WTC11 (cell line): ENCODE measurements around the gene ANKRD39. TPM values are rescaled to one million over a fixed set of nuclear protein-coding genes. Genes with fewer than 3 reads are reported as not detected.

Experiments
- ATAC-seq: fragments of 200-7000 bp; cut with Tn5 transposase; 2 replicates; pipeline ENCODE4 v1.10.0; 2021; ENCODE audit warnings: mild to moderate bottlenecking, moderate library complexity
- CTCF ChIA-PET: fragments of 300-600 bp; sonication (Branson Sonifier 250); formaldehyde crosslinking; loops from one replicate; lab custom pipeline; 2021; ENCODE audit warnings: antibody characterized with exemption; lab: Charles Lee
- POLR2A ChIA-PET: fragments of 350-600 bp; sonication (Branson Sonifier 250); formaldehyde crosslinking; loops from one replicate; lab custom pipeline; 2021; ENCODE audit warnings: antibody characterized with exemption; lab: Charles Lee
- DNase-seq: peaks from one replicate; pipeline ENCODE4 v3.0.0; 2021; ENCODE audit warnings: low spot score
- H3K27ac Mint-ChIP-seq: 2 replicates; pipeline ENCODE4 v1.8.0; 2021; ENCODE audit warnings: mixed read lengths
- H3K27me3 Mint-ChIP-seq: 2 replicates; pipeline ENCODE4 v1.8.0; 2021; ENCODE audit warnings: low read depth, mild to moderate bottlenecking, moderate library complexity, mixed read lengths
- H3K36me3 Mint-ChIP-seq: 2 replicates; pipeline ENCODE4 v1.8.0; 2021; ENCODE audit warnings: mixed read lengths
- H3K4me1 Mint-ChIP-seq: 2 replicates; pipeline ENCODE4 v1.8.0; 2022; ENCODE audit warnings: mixed read lengths
- H3K4me3 Mint-ChIP-seq: 2 replicates; pipeline ENCODE4 v1.8.0; 2021; ENCODE audit warnings: mild to moderate bottlenecking, moderate library complexity, mixed read lengths
- H3K9me3 Mint-ChIP-seq: 2 replicates; pipeline ENCODE4 v1.8.0; 2021; ENCODE audit warnings: mixed read lengths
- ATF1 ChIP-seq: sonication (generic); formaldehyde crosslinking; IDR thresholded peaks from 2 replicates; pipeline ENCODE4 v1.8.1; 2023; ENCODE audit warnings: mild to moderate bottlenecking, moderate library complexity, missing genetic modification reagents
- JUN ChIP-seq: sonication (generic); formaldehyde crosslinking; IDR thresholded peaks from 2 replicates; pipeline ENCODE4 v1.8.0; 2023; ENCODE audit warnings: mild to moderate bottlenecking, missing genetic modification reagents
- NFE2L1 ChIP-seq: sonication (generic); formaldehyde crosslinking; IDR thresholded peaks from 2 replicates; pipeline ENCODE4 v1.8.1; 2023; ENCODE audit warnings: missing genetic modification reagents
- NR3C1 ChIP-seq: sonication (generic); formaldehyde crosslinking; conservative IDR thresholded peaks from 2 replicates; pipeline ENCODE4 v1.8.1; 2023; ENCODE audit warnings: low read depth, mild to moderate bottlenecking, missing genetic modification reagents
- PRRX2 ChIP-seq: fragments of 250-450 bp; sonication (Bioruptor Pico); IDR thresholded peaks from 2 replicates; pipeline ENCODE4 v1.8.0; 2021; ENCODE audit warnings: mild to moderate bottlenecking
- TCF7 ChIP-seq: sonication (generic); formaldehyde crosslinking; IDR thresholded peaks from 2 replicates; pipeline ENCODE4 v1.8.0; 2022; ENCODE audit warnings: mild to moderate bottlenecking, low read depth, missing genetic modification reagents, moderate library complexity
- ZNF232 ChIP-seq: sonication (generic); formaldehyde crosslinking; IDR thresholded peaks from 2 replicates; pipeline ENCODE4 v1.8.0; 2022; ENCODE audit warnings: mild to moderate bottlenecking, missing genetic modification reagents
- ZNF263 ChIP-seq: sonication (generic); formaldehyde crosslinking; IDR thresholded peaks from 2 replicates; pipeline ENCODE4 v1.8.1; 2022; ENCODE audit warnings: low read depth, mild to moderate bottlenecking, moderate library complexity, missing genetic modification reagents
- total RNA-seq: library from RNA; stranded (reverse); gene quantifications from 3 replicates; pipeline ENCODE4 v1.2.3, GENCODE V29; 2021
- TF ChIP-seq, protein P1 (sequence below): fragments of 200-600 bp; IDR thresholded peaks from 2 replicates; pipeline ENCODE4 v1.8.0; 2022; ENCODE audit warnings: antibody characterized with exemption
- TF ChIP-seq, protein P2 (sequence below): sonication (generic); formaldehyde crosslinking; IDR thresholded peaks from 2 replicates; pipeline ENCODE4 v1.8.0; 2022; ENCODE audit warnings: mild to moderate bottlenecking, missing genetic modification reagents
- TF ChIP-seq, protein P3 (sequence below): sonication (generic); formaldehyde crosslinking; IDR thresholded peaks from 2 replicates; pipeline ENCODE4 v1.8.0; 2022; ENCODE audit warnings: mild to moderate bottlenecking, missing genetic modification reagents
- TF ChIP-seq, protein P4 (sequence below): fragments of 250-450 bp; sonication (Bioruptor Pico); IDR thresholded peaks from 2 replicates; pipeline ENCODE4 v1.9.0; 2021; ENCODE audit warnings: mild to moderate bottlenecking
- TF ChIP-seq, protein P5 (sequence below): fragments of 250-450 bp; sonication (Bioruptor Pico); IDR thresholded peaks from 2 replicates; pipeline ENCODE4 v1.9.0; 2021; ENCODE audit warnings: mild to moderate bottlenecking, borderline replicate concordance

ANKRD39 gene
- total RNA-seq, 1 experiment from 2014 or later = 17.9 TPM

DNA sequence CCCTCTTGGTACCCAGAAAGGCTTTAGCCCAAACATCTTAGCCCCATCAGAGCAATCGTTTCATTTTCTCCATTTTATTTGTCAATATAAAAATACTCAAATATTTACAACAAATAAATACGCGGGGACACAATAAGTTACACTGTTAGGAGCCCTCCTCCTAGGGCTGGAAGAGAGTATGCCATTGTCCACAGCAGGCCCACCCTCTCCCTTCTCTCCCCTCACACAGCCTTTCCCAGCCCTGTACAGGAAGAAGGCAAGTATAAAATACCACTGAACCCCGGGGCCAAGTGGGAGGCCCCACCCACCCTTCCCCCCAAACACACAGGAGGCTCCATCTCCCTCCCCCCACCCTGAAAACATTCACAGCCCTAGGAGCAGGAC, 1.9 kb upstream of the ANKRD39 start (continued):
- TF ChIP-seq, protein P1, sequence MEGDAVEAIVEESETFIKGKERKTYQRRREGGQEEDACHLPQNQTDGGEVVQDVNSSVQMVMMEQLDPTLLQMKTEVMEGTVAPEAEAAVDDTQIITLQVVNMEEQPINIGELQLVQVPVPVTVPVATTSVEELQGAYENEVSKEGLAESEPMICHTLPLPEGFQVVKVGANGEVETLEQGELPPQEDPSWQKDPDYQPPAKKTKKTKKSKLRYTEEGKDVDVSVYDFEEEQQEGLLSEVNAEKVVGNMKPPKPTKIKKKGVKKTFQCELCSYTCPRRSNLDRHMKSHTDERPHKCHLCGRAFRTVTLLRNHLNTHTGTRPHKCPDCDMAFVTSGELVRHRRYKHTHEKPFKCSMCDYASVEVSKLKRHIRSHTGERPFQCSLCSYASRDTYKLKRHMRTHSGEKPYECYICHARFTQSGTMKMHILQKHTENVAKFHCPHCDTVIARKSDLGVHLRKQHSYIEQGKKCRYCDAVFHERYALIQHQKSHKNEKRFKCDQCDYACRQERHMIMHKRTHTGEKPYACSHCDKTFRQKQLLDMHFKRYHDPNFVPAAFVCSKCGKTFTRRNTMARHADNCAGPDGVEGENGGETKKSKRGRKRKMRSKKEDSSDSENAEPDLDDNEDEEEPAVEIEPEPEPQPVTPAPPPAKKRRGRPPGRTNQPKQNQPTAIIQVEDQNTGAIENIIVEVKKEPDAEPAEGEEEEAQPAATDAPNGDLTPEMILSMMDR = no peak
- TF ChIP-seq ATF1 (CRISPR knock-in tag) (no peak), TCF7 (no peak), ZNF263 (no peak), JUN (CRISPR knock-in tag) (no peak), PRRX2 (CRISPR knock-in tag) (no peak)
- TF ChIP-seq, protein P2, sequence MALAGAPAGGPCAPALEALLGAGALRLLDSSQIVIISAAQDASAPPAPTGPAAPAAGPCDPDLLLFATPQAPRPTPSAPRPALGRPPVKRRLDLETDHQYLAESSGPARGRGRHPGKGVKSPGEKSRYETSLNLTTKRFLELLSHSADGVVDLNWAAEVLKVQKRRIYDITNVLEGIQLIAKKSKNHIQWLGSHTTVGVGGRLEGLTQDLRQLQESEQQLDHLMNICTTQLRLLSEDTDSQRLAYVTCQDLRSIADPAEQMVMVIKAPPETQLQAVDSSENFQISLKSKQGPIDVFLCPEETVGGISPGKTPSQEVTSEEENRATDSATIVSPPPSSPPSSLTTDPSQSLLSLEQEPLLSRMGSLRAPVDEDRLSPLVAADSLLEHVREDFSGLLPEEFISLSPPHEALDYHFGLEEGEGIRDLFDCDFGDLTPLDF (CRISPR knock-in tag) = no peak
- TF ChIP-seq, protein P3, sequence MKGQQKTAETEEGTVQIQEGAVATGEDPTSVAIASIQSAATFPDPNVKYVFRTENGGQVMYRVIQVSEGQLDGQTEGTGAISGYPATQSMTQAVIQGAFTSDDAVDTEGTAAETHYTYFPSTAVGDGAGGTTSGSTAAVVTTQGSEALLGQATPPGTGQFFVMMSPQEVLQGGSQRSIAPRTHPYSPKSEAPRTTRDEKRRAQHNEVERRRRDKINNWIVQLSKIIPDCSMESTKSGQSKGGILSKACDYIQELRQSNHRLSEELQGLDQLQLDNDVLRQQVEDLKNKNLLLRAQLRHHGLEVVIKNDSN = no peak

DNA sequence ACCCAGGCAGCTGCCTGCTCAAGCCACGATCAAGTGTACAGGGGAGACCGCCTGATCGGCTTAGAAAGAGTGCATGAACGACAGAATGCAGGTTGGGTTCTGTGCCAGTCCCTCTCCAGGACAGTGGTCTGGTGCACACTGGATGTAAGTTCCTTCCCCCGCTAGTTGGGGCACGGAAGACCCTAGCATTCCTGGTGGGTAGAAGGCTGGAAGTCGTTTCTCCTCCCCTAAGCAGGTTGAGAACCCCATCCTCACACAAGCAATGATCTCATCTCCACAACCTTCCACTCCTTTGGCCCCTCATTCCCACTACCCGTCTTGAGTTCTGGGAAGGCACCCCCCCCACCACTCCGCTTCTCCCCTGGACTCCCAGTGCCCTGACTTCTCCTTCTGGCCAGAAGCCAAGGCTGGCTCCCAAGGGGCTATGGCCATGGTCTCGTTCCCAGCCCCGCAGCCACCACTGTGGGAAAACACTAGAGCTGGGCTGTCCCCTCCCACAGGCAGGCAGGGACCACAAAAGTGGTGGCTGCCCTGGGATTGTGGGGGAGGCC, 1.4 kb upstream of the ANKRD39 start:
- Mint-ChIP-seq H3K9me3 (no peaks in the 10 kb centered on the region), H3K36me3 (peaks cover 27% of the 10 kb centered on the region), H3K27ac (peak overlapping the region; percentile 90), H3K4me1 (peaks cover 21% of the 10 kb centered on the region), H3K27me3 (no peaks in the 10 kb centered on the region), H3K4me3 (peak overlapping the region; percentile 76)
- TF ChIP-seq, protein P4, sequence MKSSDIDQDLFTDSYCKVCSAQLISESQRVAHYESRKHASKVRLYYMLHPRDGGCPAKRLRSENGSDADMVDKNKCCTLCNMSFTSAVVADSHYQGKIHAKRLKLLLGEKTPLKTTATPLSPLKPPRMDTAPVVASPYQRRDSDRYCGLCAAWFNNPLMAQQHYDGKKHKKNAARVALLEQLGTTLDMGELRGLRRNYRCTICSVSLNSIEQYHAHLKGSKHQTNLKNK (CRISPR knock-in tag) = 0 out of 2 replicates have a peak, but pooled peaks have one; percentile 28
- TF ChIP-seq ZNF232 (0 out of 2 replicates have a peak, but pooled peaks have one; percentile 10), NFE2L1 (CRISPR knock-in tag) (peak; percentile 40; the same call in 1 of the 2 replicates), NR3C1 (no peak)
- TF ChIP-seq, protein P5, sequence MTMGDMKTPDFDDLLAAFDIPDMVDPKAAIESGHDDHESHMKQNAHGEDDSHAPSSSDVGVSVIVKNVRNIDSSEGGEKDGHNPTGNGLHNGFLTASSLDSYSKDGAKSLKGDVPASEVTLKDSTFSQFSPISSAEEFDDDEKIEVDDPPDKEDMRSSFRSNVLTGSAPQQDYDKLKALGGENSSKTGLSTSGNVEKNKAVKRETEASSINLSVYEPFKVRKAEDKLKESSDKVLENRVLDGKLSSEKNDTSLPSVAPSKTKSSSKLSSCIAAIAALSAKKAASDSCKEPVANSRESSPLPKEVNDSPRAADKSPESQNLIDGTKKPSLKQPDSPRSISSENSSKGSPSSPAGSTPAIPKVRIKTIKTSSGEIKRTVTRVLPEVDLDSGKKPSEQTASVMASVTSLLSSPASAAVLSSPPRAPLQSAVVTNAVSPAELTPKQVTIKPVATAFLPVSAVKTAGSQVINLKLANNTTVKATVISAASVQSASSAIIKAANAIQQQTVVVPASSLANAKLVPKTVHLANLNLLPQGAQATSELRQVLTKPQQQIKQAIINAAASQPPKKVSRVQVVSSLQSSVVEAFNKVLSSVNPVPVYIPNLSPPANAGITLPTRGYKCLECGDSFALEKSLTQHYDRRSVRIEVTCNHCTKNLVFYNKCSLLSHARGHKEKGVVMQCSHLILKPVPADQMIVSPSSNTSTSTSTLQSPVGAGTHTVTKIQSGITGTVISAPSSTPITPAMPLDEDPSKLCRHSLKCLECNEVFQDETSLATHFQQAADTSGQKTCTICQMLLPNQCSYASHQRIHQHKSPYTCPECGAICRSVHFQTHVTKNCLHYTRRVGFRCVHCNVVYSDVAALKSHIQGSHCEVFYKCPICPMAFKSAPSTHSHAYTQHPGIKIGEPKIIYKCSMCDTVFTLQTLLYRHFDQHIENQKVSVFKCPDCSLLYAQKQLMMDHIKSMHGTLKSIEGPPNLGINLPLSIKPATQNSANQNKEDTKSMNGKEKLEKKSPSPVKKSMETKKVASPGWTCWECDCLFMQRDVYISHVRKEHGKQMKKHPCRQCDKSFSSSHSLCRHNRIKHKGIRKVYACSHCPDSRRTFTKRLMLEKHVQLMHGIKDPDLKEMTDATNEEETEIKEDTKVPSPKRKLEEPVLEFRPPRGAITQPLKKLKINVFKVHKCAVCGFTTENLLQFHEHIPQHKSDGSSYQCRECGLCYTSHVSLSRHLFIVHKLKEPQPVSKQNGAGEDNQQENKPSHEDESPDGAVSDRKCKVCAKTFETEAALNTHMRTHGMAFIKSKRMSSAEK = 0 out of 2 replicates have a peak, but pooled peaks have one; percentile 57
- peak; percentile 0; the same call in 1 of the 2 replicates for ATAC-seq
- POLR2A ChIA-PET = interaction anchor here (0.8 to 1.9 kb wide), 4 partner anchors 9 to 98 kb away, joined by 3 to 20 read pairs (median 6); no protein-coding TSS in a partner anchor
- CTCF ChIA-PET = interaction anchor here (0.8 to 5.6 kb wide), 30 partner anchors 9 to 309 kb away, joined by 3 to 252 read pairs (median 14); partner anchors contain the start of genes ANKRD36, CNNM3 and SEMA4C
- DNase-seq = no peak
